ENCODE data around the gene LRP3.
A peak's percentile ranks its signal among the peaks of the same experiment; 100 is the strongest.

The LRP3 gene

DNA sequence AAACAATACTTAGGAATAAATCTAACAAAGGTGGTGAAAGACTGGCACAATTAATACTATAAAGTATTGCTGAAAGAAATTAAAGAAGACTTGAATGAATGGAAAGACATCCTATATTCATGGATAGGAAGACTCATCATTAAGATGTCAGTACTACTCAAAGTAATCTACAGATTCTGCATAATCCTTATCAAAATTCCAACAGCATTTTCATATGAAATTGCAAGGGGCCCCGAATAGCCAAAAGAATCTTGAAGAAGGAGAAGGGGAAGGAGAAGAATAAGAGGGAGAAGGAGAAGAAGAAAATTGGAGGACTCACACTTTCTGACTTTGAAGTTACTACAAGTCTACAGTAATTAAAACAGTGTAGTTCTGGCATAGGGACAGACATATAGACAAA lies 25.6 kb upstream of the LRP3 start:
- Histone ChIP-seq H3K4me1 (ENCODE audit: insufficient read depth, insufficient read length) (peaks cover 2% of the 10 kb centered on the region), H3K9me3 (ENCODE audit: insufficient read depth, low read length) (no peaks in the 10 kb centered on the region; the same call in 1 of the 2 replicates), H3K4me3 (ENCODE audit: insufficient read length, low read depth) (no peak overlapping the region), H3K27me3 (ENCODE audit: insufficient read depth, insufficient read length) (no peaks in the 10 kb centered on the region), H3K9ac (ENCODE audit: insufficient read length, low read depth) (no peak overlapping the region), H3K36me3 (ENCODE audit: insufficient read depth, insufficient read length, low read length) (peaks cover 4% of the 10 kb centered on the region)
- TF ChIP-seq SUZ12 (IDR thresholded peaks at IDR 0.05; ENCODE audit: extremely low read depth, insufficient read depth, insufficient read length) = no peak
- no peak for TF ChIP-seq ZNF274 (IDR thresholded peaks at IDR 0.05; ENCODE audit: low read depth, low read length)
- no peak for TF ChIP-seq YY1 (IDR thresholded peaks at IDR 0.05; ENCODE audit: insufficient read depth, insufficient read length)
- no peak for DNase-seq (ENCODE audit: low read depth, low spot score)

DNA sequence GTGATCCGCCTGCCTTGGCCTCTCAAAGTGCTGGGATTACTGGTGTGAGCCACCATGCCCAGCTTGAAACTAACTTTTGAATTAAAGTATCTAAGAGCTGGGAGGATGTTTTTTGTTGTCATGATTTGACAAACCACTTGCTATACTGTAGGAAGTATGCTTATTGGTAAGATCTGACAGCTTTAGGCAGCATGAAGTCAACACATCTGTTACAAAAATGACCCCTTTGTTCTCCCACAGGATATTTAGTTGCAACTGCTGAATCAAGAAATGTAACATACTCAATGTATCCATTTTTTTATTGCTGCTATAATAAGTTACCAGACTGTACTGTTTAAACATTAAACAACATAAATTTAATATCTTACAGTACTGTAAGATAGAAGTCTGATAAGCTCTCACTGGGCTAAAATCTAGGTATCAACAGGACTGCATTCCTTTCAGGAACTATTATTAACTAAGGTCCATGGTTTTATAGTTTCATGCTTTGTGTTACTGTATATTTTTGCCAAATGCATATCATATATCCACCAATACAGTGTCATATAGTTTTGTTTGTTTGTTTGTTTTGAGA lies 22.8 kb upstream of the LRP3 start:
- no peak overlapping the region for H3K9ac ChIP-seq (ENCODE audit: insufficient read length, low read depth)
- peaks cover 10% of the 10 kb centered on the region for H3K4me1 ChIP-seq (ENCODE audit: insufficient read depth, insufficient read length)
- H3K27me3 ChIP-seq (ENCODE audit: insufficient read depth, insufficient read length) = no peaks in the 10 kb centered on the region
- H3K4me3 ChIP-seq (ENCODE audit: insufficient read length, low read depth) = no peak overlapping the region
- peaks cover 8% of the 10 kb centered on the region for H3K36me3 ChIP-seq (ENCODE audit: insufficient read depth, insufficient read length, low read length)
- TF ChIP-seq ZNF274 (IDR thresholded peaks at IDR 0.05; ENCODE audit: low read depth, low read length) = no peak
- no peak for TF ChIP-seq YY1 (IDR thresholded peaks at IDR 0.05; ENCODE audit: insufficient read depth, insufficient read length)
- no peak for TF ChIP-seq SUZ12 (IDR thresholded peaks at IDR 0.05; ENCODE audit: extremely low read depth, insufficient read depth, insufficient read length)
- H3K9me3 ChIP-seq (ENCODE audit: insufficient read depth, low read length) = no peaks in the 10 kb centered on the region; the same call in 1 of the 2 replicates
- no peak for DNase-seq (ENCODE audit: low read depth, low spot score)

DNA sequence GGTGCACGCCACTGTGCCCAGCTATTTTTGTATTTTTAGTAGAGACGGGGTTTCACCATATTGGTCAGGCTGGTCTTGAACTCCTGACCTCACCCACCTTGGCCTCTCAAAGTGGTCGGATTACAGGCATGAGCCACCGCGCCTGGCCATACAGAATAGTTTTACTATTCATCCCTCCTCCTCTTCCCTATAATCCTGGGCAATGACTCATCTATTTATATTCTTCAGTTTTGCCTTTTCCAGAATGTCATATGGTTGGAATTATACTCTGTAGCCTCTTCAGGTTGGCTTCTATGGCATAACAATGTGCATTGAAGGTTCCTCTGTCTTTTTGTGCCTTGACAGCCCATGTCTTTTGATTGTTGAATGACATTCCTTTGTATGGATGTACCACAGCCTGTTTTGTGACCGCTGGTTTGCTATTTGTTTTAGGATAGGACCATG lies 22.2 kb upstream of the LRP3 start:
- no peak overlapping the region for H3K9ac ChIP-seq (ENCODE audit: insufficient read length, low read depth)
- H3K9me3 ChIP-seq (ENCODE audit: insufficient read depth, low read length) = no peaks in the 10 kb centered on the region; the same call in 1 of the 2 replicates
- peaks cover 10% of the 10 kb centered on the region for H3K4me1 ChIP-seq (ENCODE audit: insufficient read depth, insufficient read length)
- TF ChIP-seq SUZ12 (IDR thresholded peaks at IDR 0.05; ENCODE audit: extremely low read depth, insufficient read depth, insufficient read length) (no peak), ZNF274 (IDR thresholded peaks at IDR 0.05; ENCODE audit: low read depth, low read length) (no peak), YY1 (IDR thresholded peaks at IDR 0.05; ENCODE audit: insufficient read depth, insufficient read length) (no peak)
- peaks cover 8% of the 10 kb centered on the region for H3K36me3 ChIP-seq (ENCODE audit: insufficient read depth, insufficient read length, low read length)
- H3K4me3 ChIP-seq (ENCODE audit: insufficient read length, low read depth) = no peak overlapping the region
- DNase-seq (ENCODE audit: low read depth, low spot score) = no peak
- no peaks in the 10 kb centered on the region for H3K27me3 ChIP-seq (ENCODE audit: insufficient read depth, insufficient read length)

DNA sequence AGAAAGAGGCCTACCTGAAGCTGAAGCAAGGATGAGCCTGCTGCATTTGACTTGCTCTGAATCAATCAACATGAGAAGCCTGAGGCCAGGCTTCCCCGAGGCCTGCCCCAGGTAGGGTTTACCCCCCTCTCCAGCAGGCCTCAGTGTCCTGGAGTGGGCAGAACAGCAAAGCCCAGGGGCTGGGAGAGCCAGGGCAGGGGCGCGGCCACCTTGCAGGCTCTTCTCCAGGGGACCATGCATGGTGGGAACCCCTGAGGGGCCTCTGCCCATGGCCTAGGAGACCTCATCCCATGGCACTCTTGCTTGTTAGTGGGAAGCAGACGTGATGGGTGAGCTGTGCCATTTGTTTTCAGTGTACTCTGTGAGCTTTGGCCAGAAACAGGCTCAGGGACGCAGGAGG lies 19.9 kb upstream of the LRP3 start:
- H3K36me3 ChIP-seq (ENCODE audit: insufficient read depth, insufficient read length, low read length) = peaks cover 8% of the 10 kb centered on the region
- peaks cover 12% of the 10 kb centered on the region for H3K27me3 ChIP-seq (ENCODE audit: insufficient read depth, insufficient read length)
- H3K4me1 ChIP-seq (ENCODE audit: insufficient read depth, insufficient read length) = peaks cover 10% of the 10 kb centered on the region
- no peaks in the 10 kb centered on the region for H3K9me3 ChIP-seq (ENCODE audit: insufficient read depth, low read length)
- no peak for TF ChIP-seq SUZ12 (IDR thresholded peaks at IDR 0.05; ENCODE audit: extremely low read depth, insufficient read depth, insufficient read length)
- TF ChIP-seq YY1 (IDR thresholded peaks at IDR 0.05; ENCODE audit: insufficient read depth, insufficient read length) = no peak
- TF ChIP-seq ZNF274 (IDR thresholded peaks at IDR 0.05; ENCODE audit: low read depth, low read length) = no peak
- no peak overlapping the region for H3K4me3 ChIP-seq (ENCODE audit: insufficient read length, low read depth)
- no peak for DNase-seq (ENCODE audit: low read depth, low spot score)
- H3K9ac ChIP-seq (ENCODE audit: insufficient read length, low read depth) = no peak overlapping the region

GRCh38 chr19:33175156-33175782 lies 18.9 kb upstream of the LRP3 start:
- H3K9me3 ChIP-seq (ENCODE audit: insufficient read depth, low read length) = no peaks in the 10 kb centered on the region
- peaks cover 13% of the 10 kb centered on the region for H3K27me3 ChIP-seq (ENCODE audit: insufficient read depth, insufficient read length)
- peaks cover 8% of the 10 kb centered on the region for H3K36me3 ChIP-seq (ENCODE audit: insufficient read depth, insufficient read length, low read length)
- H3K4me1 ChIP-seq (ENCODE audit: insufficient read depth, insufficient read length) = peaks cover 10% of the 10 kb centered on the region
- H3K9ac ChIP-seq (ENCODE audit: insufficient read length, low read depth) = peak overlapping the region; percentile 97
- H3K4me3 ChIP-seq (ENCODE audit: insufficient read length, low read depth) = no peak overlapping the region
- DNase-seq (ENCODE audit: low read depth, low spot score) = no peak
- TF ChIP-seq YY1 (IDR thresholded peaks at IDR 0.05; ENCODE audit: insufficient read depth, insufficient read length) = no peak
- TF ChIP-seq SUZ12 (IDR thresholded peaks at IDR 0.05; ENCODE audit: extremely low read depth, insufficient read depth, insufficient read length) = no peak
- no peak for TF ChIP-seq ZNF274 (IDR thresholded peaks at IDR 0.05; ENCODE audit: low read depth, low read length)

DNA sequence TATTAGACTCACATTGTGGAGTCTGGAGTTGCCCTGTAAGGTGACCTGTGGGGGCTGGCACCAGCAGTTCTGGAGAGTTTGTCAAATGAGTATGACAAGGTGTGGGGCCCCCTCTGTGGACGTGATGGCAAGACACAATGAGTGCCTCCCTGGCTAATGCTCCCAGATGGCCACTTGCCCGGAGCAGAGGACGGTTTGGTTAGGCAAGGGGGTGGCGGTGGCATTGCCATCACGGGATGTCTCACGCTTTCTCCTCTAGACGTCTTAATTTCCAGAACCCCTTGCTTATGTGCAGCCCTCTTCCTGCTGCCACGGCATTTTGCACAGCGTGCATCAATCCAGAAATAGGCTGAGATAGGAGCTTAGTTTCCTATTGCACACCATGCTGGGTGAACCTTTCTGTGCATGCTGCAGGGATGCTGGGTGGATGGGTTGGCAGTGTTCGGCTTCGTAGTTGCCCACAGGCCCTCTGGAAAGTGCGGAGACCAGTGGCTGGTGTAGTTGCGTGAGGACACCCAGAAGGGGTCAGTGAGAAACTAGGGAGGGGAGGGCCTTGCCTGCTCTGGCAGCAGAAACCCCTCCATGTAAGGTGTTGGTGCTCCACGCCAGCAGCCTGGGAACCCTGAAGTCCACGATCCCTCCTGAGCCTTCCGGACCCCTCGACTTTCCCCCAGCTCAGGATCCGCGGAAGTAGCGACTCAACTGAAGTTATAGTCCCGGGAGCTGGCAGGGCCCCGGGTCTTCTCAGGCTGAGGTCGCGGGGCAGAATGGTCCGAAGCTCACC lies 18.1 kb upstream of the LRP3 start:
- H3K9ac ChIP-seq (ENCODE audit: insufficient read length, low read depth) = peak overlapping the region; percentile 97
- no peak for DNase-seq (ENCODE audit: low read depth, low spot score)
- H3K4me1 ChIP-seq (ENCODE audit: insufficient read depth, insufficient read length) = peaks cover 10% of the 10 kb centered on the region
- H3K27me3 ChIP-seq (ENCODE audit: insufficient read depth, insufficient read length) = peaks cover 13% of the 10 kb centered on the region
- H3K9me3 ChIP-seq (ENCODE audit: insufficient read depth, low read length) = no peaks in the 10 kb centered on the region
- H3K4me3 ChIP-seq (ENCODE audit: insufficient read length, low read depth) = peak overlapping the region; percentile 92
- H3K36me3 ChIP-seq (ENCODE audit: insufficient read depth, insufficient read length, low read length) = peaks cover 8% of the 10 kb centered on the region
- no peak for TF ChIP-seq ZNF274 (IDR thresholded peaks at IDR 0.05; ENCODE audit: low read depth, low read length)
- no peak for TF ChIP-seq YY1 (IDR thresholded peaks at IDR 0.05; ENCODE audit: insufficient read depth, insufficient read length)
- no peak for TF ChIP-seq SUZ12 (IDR thresholded peaks at IDR 0.05; ENCODE audit: extremely low read depth, insufficient read depth, insufficient read length)
